ENCODE measurements around the gene FOXG1. TPM values are rescaled to one million over a fixed set of nuclear protein-coding genes. Genes with fewer than 3 reads are reported as not detected.

FOXG1 gene
- total and polyA plus RNA-seq, 4 donors, result not detected

DNA sequence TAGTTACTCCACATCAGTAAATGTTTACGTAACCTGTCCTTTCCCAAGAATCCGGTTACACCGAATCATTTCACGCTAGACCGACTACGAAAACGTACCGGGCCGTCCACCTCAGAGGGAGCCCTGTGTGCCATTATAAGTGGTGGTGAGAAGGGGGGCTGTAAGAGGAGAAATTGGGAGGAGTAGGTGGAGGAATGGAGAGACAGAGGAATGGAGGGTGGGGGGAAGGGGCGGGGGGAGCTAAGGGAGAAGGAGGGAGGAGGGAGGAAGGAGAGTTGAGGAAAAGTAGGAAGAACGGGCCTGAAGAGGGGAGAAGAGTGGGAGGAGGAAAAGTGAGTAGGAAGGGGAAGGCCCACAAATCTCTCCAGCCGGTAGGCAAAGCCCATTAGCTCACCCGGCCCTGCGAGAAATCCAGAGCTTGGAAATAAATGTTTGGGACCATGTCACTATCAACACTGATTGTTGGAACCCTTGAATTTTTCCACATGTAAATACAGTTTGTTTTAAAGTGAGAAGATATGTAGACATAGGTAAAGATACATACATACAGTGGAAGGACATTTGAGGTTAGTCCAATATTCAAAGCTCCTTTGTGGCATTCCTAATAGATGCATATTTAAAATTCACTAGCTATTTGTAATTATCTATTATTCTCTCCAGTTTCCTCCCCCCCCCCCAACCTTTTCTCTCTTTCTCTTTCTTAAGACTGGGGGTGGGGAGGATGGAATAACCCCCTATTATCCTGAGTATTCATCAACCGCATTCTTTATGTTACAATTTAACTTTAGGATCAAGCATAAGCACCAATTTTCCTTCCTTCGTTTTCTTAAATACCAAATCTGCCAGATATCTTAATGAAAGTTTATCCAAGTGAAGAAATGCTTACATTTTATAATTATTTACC, 2.1 kb upstream of the FOXG1 start:
- peaks cover 0 to 5% of the 10 kb centered on the region in 2 donors for H3K27me3 ChIP-seq (ENCODE audit: control insufficient read depth in 1 of 2, insufficient read depth in 2 of 2, low read length in 1 of 2)
- no peaks in the 10 kb centered on the region for H3K4me1 ChIP-seq (ENCODE audit: control insufficient read depth in 1 of 2, insufficient read depth in 2 of 2, low read length in 2 of 2)
- WGBS, 2 donors, result 27 to 28% methylated on average over 16 of the region's 16 CpGs
- H3K27ac ChIP-seq (ENCODE audit: low read depth in 1 of 2, low read length in 2 of 2), result no peak overlapping the region
- peaks cover 4% of the 10 kb centered on the region for H3K9me3 ChIP-seq (ENCODE audit: control insufficient read depth, low read length)
- ATAC-seq (ENCODE audit: low FRiP score), result no peak
- H3K4me3 ChIP-seq (ENCODE audit: low read length in 2 of 2), result no peak overlapping the region
- no peaks in the 10 kb centered on the region for H3K36me3 ChIP-seq (ENCODE audit: control insufficient read depth in 1 of 2, insufficient read depth in 2 of 2, low read length in 1 of 2)
- no peak for DNase-seq
- intact Hi-C loops (cut with DNase I), result no loop called here

DNA sequence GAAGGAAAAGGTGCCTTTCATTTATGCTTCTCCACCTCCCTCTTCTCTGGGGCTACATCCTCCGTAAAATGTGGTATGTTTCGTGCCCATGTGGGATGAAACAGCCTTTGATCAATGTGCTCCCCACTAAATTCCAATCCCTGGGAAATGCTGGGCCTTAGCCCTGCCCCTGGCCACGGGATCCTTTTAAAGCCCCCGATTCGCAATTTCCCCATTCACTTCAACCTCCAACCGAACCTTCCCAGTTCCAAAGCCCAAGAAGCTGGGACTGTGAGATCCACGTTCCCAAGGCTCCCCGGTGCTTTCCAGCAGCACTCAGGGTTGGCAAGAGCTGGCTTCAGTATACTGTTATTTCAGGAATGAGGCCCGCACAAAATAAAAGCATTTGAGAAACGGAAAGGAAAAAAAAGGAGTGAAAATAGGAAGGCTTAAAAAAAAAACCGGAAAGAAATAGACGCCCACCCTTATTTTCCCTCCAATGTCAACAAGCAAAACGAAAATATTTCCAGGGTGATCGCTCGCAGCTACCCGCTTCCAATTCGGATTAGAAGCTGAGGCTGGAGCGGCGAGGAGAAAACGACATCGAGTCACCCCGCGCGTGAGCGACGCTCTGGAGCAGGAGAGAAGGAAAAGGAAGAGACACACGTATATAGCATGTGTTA, 1.3 kb upstream of the FOXG1 start:
- Histone ChIP-seq H3K4me3 (ENCODE audit: low read length in 2 of 2) (peak overlapping the region; percentile 12 to 35), H3K36me3 (ENCODE audit: control insufficient read depth in 1 of 2, insufficient read depth in 2 of 2, low read length in 1 of 2) (no peaks in the 10 kb centered on the region), H3K4me1 (ENCODE audit: control insufficient read depth in 1 of 2, insufficient read depth in 2 of 2, low read length in 2 of 2) (no peaks in the 10 kb centered on the region), H3K27me3 (ENCODE audit: control insufficient read depth in 1 of 2, insufficient read depth in 2 of 2, low read length in 1 of 2) (peaks cover 0 to 3% of the 10 kb centered on the region in 2 donors), H3K9me3 (ENCODE audit: control insufficient read depth, low read length) (peaks cover 4% of the 10 kb centered on the region), H3K27ac (ENCODE audit: low read depth in 1 of 2, low read length in 2 of 2) (no peak overlapping the region)
- WGBS, 2 donors, result 13 to 17% methylated on average over 25 to 27 of the region's 27 CpGs
- ATAC-seq (ENCODE audit: low FRiP score) (no peak), DNase-seq (no peak)
- intact Hi-C loops (cut with DNase I), result no loop called here

DNA sequence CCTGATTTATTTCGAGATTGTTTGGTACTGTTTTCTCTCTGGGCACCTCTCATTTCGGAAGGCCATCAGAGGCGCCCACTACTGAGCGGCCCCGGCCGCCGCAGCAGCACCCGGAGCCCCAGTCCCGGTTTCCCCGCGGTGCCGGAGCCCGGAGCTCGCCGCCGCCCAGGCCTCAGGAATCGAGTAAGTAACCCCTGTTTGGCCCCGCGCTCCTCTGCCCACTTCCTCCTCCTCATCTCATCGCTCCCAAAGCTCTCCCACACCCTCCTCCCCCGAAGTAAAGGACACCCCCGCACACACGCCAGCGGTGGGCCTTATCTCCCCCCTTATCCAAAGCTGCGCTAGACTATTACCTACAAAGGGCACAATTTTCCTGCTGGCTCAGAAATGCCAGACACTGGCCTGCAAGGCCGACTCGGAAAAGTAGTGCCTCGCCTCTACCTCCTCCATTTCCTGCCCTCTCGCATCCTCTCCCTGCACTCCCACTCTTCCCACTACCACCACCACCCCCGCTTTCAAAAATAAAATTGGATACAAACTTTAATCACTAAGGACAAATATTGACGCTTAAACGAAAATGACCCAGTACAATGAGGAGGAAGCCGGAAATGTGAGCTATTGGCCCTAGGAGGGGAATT, 637 bp upstream of the FOXG1 start:
- ATAC-seq (ENCODE audit: low FRiP score), result no peak
- intact Hi-C loops (cut with DNase I), result no loop called here
- Histone ChIP-seq H3K27ac (ENCODE audit: low read depth in 1 of 2, low read length in 2 of 2) (no peak overlapping the region), H3K27me3 (ENCODE audit: control insufficient read depth in 1 of 2, insufficient read depth in 2 of 2, low read length in 1 of 2) (peaks cover 0 to 3% of the 10 kb centered on the region in 2 donors), H3K9me3 (ENCODE audit: control insufficient read depth, low read length) (peaks cover 4% of the 10 kb centered on the region), H3K4me1 (ENCODE audit: control insufficient read depth in 1 of 2, insufficient read depth in 2 of 2, low read length in 2 of 2) (no peaks in the 10 kb centered on the region), H3K4me3 (ENCODE audit: low read length in 2 of 2) (peak overlapping the region; percentile 16 to 35), H3K36me3 (ENCODE audit: control insufficient read depth in 1 of 2, insufficient read depth in 2 of 2, low read length in 1 of 2) (no peaks in the 10 kb centered on the region)
- WGBS, 2 donors, result 4 to 6% methylated on average over 33 of the region's 33 CpGs
- no peak for DNase-seq

GRCh38 chr14:28767030-28767852, 654 bp downstream of the FOXG1 start:
- no peaks in the 10 kb centered on the region for H3K27me3 ChIP-seq (ENCODE audit: control insufficient read depth in 1 of 2, insufficient read depth in 2 of 2, low read length in 1 of 2)
- H3K9me3 ChIP-seq (ENCODE audit: control insufficient read depth, low read length), result peaks cover 4% of the 10 kb centered on the region
- no peaks in the 10 kb centered on the region for H3K4me1 ChIP-seq (ENCODE audit: control insufficient read depth in 1 of 2, insufficient read depth in 2 of 2, low read length in 2 of 2)
- intact Hi-C loops (cut with DNase I), result no loop called here
- DNase-seq (peak in 1 of 2 donors; percentile 71), ATAC-seq (ENCODE audit: low FRiP score) (no peak)
- no peak overlapping the region for H3K27ac ChIP-seq (ENCODE audit: low read depth in 1 of 2, low read length in 2 of 2)
- H3K4me3 ChIP-seq (ENCODE audit: low read length in 2 of 2), result peak overlapping the region; percentile 17 to 44
- H3K36me3 ChIP-seq (ENCODE audit: control insufficient read depth in 1 of 2, insufficient read depth in 2 of 2, low read length in 1 of 2), result no peaks in the 10 kb centered on the region
- WGBS, 2 donors, result 4 to 7% methylated on average over 41 to 100 of the region's 100 CpGs

- Histone ChIP-seq H3K27me3 (ENCODE audit: control insufficient read depth in 1 of 2, insufficient read depth in 2 of 2, low read length in 1 of 2) (peaks cover 0 to 1% of the 10 kb centered on the region in 2 donors), H3K4me1 (ENCODE audit: control insufficient read depth in 1 of 2, insufficient read depth in 2 of 2, low read length in 2 of 2) (no peaks in the 10 kb centered on the region), H3K27ac (ENCODE audit: low read depth in 1 of 2, low read length in 2 of 2) (no peak overlapping the region), H3K36me3 (ENCODE audit: control insufficient read depth in 1 of 2, insufficient read depth in 2 of 2, low read length in 1 of 2) (no peaks in the 10 kb centered on the region), H3K4me3 (ENCODE audit: low read length in 2 of 2) (no peak overlapping the region), H3K9me3 (ENCODE audit: control insufficient read depth, low read length) (peaks cover 5% of the 10 kb centered on the region)
- DNase-seq (peak in 1 of 2 donors; percentile 73), ATAC-seq (ENCODE audit: low FRiP score) (peak; percentile 48)
- intact Hi-C loops (cut with DNase I), result no loop called here
- 6 to 9% methylated on average over 73 to 77 of the region's 77 CpGs for WGBS, 2 donors
Observed at GRCh38 chr14:28767853-28768741, 1.5 kb downstream of the FOXG1 start.

GRCh38 chr14:28769276-28769880, 2.8 kb downstream of the FOXG1 start:
- H3K4me3 ChIP-seq (ENCODE audit: low read length in 2 of 2), result no peak overlapping the region
- DNase-seq, result no peak
- H3K4me1 ChIP-seq (ENCODE audit: control insufficient read depth in 1 of 2, insufficient read depth in 2 of 2, low read length in 2 of 2), result no peaks in the 10 kb centered on the region
- no peak overlapping the region for H3K27ac ChIP-seq (ENCODE audit: low read depth in 1 of 2, low read length in 2 of 2)
- no peaks in the 10 kb centered on the region for H3K36me3 ChIP-seq (ENCODE audit: control insufficient read depth in 1 of 2, insufficient read depth in 2 of 2, low read length in 1 of 2)
- intact Hi-C loops (cut with DNase I), result no loop called here
- ATAC-seq (ENCODE audit: low FRiP score), result no peak
- H3K9me3 ChIP-seq (ENCODE audit: control insufficient read depth, low read length), result peaks cover 7% of the 10 kb centered on the region
- WGBS, 2 donors, result 39 to 44% methylated on average over 4 of the region's 4 CpGs
- H3K27me3 ChIP-seq (ENCODE audit: control insufficient read depth in 1 of 2, insufficient read depth in 2 of 2, low read length in 1 of 2), result peaks cover 0 to 3% of the 10 kb centered on the region in 2 donors

DNA sequence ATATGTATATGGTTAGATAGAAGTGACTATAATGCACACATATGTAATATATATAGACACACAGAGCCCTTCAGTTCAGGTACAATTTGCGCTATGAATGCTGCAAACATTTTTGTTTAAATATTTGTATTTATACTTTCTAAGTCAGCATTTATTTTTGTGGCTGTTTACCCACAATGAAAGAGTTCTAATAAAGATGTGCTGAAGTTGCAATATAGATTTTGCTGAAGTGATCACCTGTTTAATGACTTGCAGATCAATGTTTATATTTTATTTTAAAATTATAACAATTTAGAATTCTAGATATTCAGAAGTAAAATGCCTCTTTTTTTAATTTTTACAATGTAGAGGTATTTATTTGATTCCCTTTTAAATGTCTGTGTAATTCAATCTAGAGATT, 3.5 kb downstream of the FOXG1 start:
- H3K27me3 ChIP-seq (ENCODE audit: control insufficient read depth in 1 of 2, insufficient read depth in 2 of 2, low read length in 1 of 2), result peaks cover 0 to 3% of the 10 kb centered on the region in 2 donors
- no peak overlapping the region for H3K4me3 ChIP-seq (ENCODE audit: low read length in 2 of 2)
- no peak overlapping the region for H3K27ac ChIP-seq (ENCODE audit: low read depth in 1 of 2, low read length in 2 of 2)
- ATAC-seq (ENCODE audit: low FRiP score), result no peak
- no peaks in the 10 kb centered on the region for H3K4me1 ChIP-seq (ENCODE audit: control insufficient read depth in 1 of 2, insufficient read depth in 2 of 2, low read length in 2 of 2)
- WGBS, 2 donors, result 57 to 71% methylated on average over 1 of the region's 1 CpG
- no peaks in the 10 kb centered on the region for H3K36me3 ChIP-seq (ENCODE audit: control insufficient read depth in 1 of 2, insufficient read depth in 2 of 2, low read length in 1 of 2)
- H3K9me3 ChIP-seq (ENCODE audit: control insufficient read depth, low read length), result peaks cover 7% of the 10 kb centered on the region
- DNase-seq, result no peak
- intact Hi-C loops (cut with DNase I), result no loop called here
